Gastrocnemius medialis (tissue), 4 donors: ENCODE data around the gene TGFB1I1.

Experiments
- CTCF ChIP-seq, 5 experiments: fragments of 450-650 bp in 3 of 5; fragments of 200-600 bp in 2 of 5; sonication (generic) in 2 of 5; IDR thresholded peaks in 4 of 5; conservative IDR thresholded peaks in 1 of 5; 1 replicate in 4 of 5; 2 replicates in 1 of 5; pipeline ENCODE4 v1.5.1; 2016 to 2019; ENCODE audit warnings: antibody characterized with exemption in 5 of 5, mild to moderate bottlenecking in 3 of 5, moderate library complexity in 3 of 5
- POLR2A ChIP-seq, 2 donors: fragments of 450-650 bp; IDR thresholded peaks; one replicate each; pipeline ENCODE4 v1.6.1; 2017; ENCODE audit warnings: antibody characterized with exemption in 2 of 2, mild to moderate bottlenecking in 2 of 2, moderate library complexity in 2 of 2

- no peak for TF ChIP-seq CTCF (IDR thresholded peaks at IDR 0.05 in 4 of 5, conservative IDR thresholded peaks at IDR 0.05 in 1 of 5)
- no peak for TF ChIP-seq POLR2A (IDR thresholded peaks at IDR 0.05)
Observed at GRCh38 chr16:31475946-31476302, 4.0 kb downstream of the TGFB1I1 start.
